ENCODE data around the gene GRIK4. TPM values are rescaled to one million over a fixed set of nuclear protein-coding genes. Genes with fewer than 3 reads are reported as not detected.

The GRIK4 gene
- total RNA-seq, 4 donors from 2014 or later, result 0.57 to 0.85 TPM; not detected in 2

DNA sequence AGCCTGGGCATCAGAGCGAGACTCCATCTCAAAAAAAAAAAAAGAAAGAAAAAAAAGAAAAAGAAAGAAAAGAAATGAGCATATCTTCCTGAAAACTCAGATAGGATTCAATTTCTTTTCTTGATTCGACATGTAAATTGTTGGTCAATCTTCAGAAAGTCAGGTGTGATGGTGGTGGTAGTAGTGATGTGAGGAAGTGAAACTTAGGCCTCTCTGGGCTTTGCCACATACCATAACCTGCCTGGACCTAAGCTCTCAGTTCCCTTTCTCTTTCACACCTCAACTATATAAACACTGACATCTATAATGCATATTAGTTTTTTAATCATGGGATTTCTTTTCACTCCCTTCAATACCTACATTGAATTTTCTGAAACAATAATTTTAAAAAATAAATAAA, 414.4 kb downstream of the GRIK4 start:
- TF ChIP-seq, protein P1, sequence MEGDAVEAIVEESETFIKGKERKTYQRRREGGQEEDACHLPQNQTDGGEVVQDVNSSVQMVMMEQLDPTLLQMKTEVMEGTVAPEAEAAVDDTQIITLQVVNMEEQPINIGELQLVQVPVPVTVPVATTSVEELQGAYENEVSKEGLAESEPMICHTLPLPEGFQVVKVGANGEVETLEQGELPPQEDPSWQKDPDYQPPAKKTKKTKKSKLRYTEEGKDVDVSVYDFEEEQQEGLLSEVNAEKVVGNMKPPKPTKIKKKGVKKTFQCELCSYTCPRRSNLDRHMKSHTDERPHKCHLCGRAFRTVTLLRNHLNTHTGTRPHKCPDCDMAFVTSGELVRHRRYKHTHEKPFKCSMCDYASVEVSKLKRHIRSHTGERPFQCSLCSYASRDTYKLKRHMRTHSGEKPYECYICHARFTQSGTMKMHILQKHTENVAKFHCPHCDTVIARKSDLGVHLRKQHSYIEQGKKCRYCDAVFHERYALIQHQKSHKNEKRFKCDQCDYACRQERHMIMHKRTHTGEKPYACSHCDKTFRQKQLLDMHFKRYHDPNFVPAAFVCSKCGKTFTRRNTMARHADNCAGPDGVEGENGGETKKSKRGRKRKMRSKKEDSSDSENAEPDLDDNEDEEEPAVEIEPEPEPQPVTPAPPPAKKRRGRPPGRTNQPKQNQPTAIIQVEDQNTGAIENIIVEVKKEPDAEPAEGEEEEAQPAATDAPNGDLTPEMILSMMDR (IDR thresholded peaks at IDR 0.05; ENCODE audit: low read depth), result no peak

DNA sequence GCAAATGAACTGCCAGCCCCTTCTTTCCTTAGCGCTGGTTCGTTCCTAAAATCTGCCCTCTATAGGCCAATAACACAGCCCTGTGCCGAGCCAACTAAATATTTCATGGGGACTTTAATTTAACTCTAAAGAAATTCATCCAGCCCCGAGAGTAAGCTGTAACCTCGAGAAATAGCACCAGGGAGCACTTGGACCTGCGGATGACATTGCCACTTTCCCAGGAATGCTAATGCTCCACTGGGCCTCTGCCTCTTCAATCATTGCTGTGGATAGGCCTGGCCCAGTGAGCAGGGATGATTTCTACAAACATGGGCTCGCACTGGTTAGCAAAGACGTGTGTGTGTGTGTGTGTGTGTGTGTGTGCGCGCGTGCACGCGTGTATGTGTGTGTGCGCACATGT, 417.1 kb downstream of the GRIK4 start:
- TF ChIP-seq, protein P1 (IDR thresholded peaks at IDR 0.05; ENCODE audit: low read depth), result no peak

DNA sequence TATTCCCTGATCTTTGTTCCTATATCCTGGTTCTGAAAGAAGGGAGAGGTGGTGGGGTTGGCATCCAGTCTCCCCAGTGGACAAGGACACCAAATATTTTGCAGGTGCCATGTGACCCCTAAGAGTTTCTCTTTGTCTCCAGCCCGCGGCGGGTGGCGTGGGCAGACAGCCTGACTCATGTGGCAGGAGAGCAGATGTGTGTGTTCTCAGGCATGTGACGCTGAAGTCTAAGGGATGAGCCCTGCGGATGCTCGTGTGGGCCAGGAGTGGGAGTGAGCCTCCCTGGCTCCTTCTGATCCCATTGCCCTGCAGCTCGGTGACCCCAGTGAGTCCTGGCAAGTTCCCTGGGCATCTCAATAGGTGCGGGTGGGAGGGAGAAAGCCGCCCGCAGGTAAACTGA, 417.5 kb downstream of the GRIK4 start:
- TF ChIP-seq, protein P1 (IDR thresholded peaks at IDR 0.05; ENCODE audit: low read depth), result no peak

DNA sequence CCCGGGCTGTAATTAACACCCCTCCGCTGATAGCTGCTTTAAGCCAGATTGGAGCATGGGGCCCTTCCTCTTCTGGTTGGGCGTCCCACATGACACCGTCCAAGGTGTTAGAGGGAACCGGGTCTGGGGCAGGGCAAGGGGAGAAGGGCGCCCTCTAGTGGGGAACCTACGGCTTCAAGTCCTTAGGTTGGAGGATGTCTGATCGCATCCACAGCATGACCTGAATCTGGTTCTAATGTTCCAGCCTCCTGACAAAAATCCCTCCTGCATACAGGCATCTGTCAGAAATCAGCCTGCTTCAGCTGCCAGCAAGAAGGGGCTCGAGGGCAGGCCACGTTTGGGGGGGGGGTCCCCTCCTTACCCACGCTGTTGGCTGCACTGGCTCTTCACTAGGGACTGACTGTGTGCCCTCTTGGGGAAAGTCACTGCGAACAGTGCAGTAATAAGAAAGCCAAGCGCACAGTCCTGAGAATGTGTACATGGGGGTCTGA, 418.2 kb downstream of the GRIK4 start:
- TF ChIP-seq, protein P1 (IDR thresholded peaks at IDR 0.05; ENCODE audit: low read depth), result no peak

DNA sequence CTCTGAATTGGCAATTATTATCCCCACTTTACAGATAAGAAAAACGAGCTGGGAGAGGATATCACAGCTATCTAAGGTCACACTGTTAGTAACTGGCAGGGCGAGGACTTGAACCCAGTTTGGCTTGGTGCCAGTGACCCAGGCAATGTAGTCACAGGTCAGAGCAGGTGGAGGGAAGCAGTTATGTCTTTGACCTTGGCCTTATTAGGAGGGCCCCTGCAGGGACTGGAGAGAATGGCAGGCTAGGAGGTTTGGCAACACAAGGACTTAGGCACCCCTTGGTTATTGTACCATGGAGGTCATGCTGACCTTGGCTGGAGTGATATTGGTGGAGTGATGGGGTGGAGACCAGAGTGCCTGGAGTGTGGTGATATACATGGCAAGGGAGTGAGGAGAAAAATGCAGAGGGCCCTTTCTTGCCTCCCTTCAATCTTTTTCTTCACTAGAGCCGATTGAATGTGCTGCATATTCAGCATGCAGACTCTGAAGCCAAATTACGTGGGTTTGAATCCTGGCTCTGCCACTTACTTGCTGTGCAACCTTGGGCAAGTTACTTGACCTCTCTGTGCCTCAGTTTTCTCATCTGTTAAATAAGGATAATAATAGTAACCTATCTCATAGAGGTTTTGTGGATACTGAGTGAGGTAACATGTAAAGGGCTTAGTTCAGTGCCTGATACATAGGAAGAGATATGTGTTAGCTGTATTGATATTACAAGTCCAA, 419.7 kb downstream of the GRIK4 start:
- TF ChIP-seq, protein P1 (IDR thresholded peaks at IDR 0.05; ENCODE audit: low read depth), result no peak

DNA sequence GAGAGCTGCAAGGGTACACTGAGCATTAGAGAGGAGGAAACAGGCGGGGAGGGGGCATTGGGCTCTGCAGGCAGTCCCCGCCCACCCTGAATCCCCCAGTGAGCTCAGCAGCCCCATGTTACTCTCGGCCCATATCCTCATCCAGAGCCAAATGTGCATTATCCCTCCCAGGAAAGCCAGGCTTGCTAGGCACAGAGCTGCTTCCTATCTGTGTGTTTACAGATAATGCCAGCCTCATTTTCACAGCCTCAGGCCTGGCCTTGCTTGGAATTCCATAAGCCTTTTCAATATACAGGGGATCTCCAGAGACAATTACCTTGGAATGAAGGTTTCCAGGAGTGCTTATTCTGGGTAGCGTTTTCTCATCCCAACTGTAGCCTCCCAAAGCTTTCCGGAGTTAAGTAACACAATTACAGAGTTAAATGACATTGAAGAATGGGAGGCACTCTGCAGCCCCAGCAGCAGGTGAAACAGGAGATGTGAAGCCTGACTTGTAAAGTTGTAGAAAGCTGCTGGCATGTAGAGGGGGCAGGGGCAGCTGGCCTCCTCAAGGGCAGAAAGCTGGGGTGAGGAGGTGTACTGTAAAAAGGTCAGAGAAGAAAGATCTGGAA, 420.9 kb downstream of the GRIK4 start:
- TF ChIP-seq, protein P1 (IDR thresholded peaks at IDR 0.05; ENCODE audit: low read depth), result no peak

DNA sequence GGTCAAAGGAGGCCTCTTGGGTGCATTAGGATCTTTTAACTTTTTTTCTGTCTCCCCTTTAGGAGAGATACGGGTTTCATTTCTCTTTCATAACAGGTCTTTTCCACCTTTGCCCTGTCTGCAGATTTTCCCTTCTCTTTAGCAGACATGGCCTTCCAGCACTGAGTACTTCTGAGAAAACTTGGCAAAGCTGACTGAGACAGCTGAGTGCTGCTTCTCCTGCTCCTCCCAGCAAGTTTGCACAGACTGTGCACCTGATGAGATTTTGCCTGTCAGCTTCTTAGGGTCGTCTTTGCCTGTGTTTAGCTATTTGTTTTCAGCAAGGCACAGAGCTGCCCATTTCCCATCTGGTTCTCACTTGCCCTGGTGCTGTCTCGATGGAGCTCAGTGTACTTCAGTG, 424.8 kb downstream of the GRIK4 start:
- TF ChIP-seq, protein P1 (IDR thresholded peaks at IDR 0.05; ENCODE audit: low read depth), result no peak
